Activated CD4-positive, alpha-beta T cell treated with anti-CD3 and anti-CD28 coated beads, Interleukin-10, Interleukin-2, amounts not matched to agents 100 ng/mL and 50 ng/mL, durations not matched to agents 16 hours and 8 hours (primary cell): ENCODE measurements around the gene CALHM1.

ENCODE experiments used
- DNase-seq: peaks from one replicate; pipeline ENCODE4 v3.0.0-alpha.2; 2020

The CALHM1 gene

GRCh38 chr10:103452506-103453230 lies 6.0 kb downstream of the CALHM1 start:
- DNase-seq = no peak

- DNase-seq = peak; percentile 58
These were observed 6.7 kb downstream of the CALHM1 start, which contains the start of gene CALHM2 for GRCh38 chr10:103451831-103452505. Gene CALHM2 (minus strand): TSS chr10:103452370. CDS start chr10:103449941, 2,429 bp downstream.

GRCh38 chr10:103451091-103451813 lies 7.4 kb downstream of the CALHM1 start:
- peak; percentile 72 for DNase-seq

- DNase-seq = no peak
These were observed 8.5 kb downstream of the CALHM1 start for GRCh38 chr10:103450201-103450695.

- no peak for DNase-seq
These were observed 9.2 kb downstream of the CALHM1 start for GRCh38 chr10:103449208-103450144.

GRCh38 chr10:103448746-103449145 lies 10.0 kb downstream of the CALHM1 start:
- no peak for DNase-seq

- DNase-seq = no peak
These were observed 11.5 kb downstream of the CALHM1 start for GRCh38 chr10:103447187-103447586.

GRCh38 chr10:103445767-103446567 lies 12.7 kb downstream of the CALHM1 start:
- no peak for DNase-seq

- DNase-seq = no peak
These were observed 13.3 kb downstream of the CALHM1 start for GRCh38 chr10:103445366-103445765.

GRCh38 chr10:103444478-103444877 lies 14.2 kb downstream of the CALHM1 start:
- DNase-seq = no peak

- DNase-seq = no peak
These were observed 15.1 kb downstream of the CALHM1 start for GRCh38 chr10:103443475-103444185.

- DNase-seq = no peak
These were observed 16.7 kb downstream of the CALHM1 start for GRCh38 chr10:103442031-103442461.

GRCh38 chr10:103441611-103442010 lies 17.1 kb downstream of the CALHM1 start:
- no peak for DNase-seq

GRCh38 chr10:103441206-103441605 lies 17.5 kb downstream of the CALHM1 start:
- no peak for DNase-seq

- no peak for DNase-seq
These were observed 18.3 kb downstream of the CALHM1 start for GRCh38 chr10:103440416-103440815.

- no peak for DNase-seq
These were observed 18.9 kb downstream of the CALHM1 start for GRCh38 chr10:103439776-103440175.

GRCh38 chr10:103433858-103434257 lies 24.8 kb downstream of the CALHM1 start:
- DNase-seq = no peak

- no peak for DNase-seq
These were observed 26.8 kb downstream of the CALHM1 start for GRCh38 chr10:103431902-103432301.

- peak; percentile 42 for DNase-seq
These were observed 29.1 kb downstream of the CALHM1 start for GRCh38 chr10:103429647-103430046.

- no peak for DNase-seq
These were observed 29.6 kb downstream of the CALHM1 start for GRCh38 chr10:103428989-103429643.
